ENCODE data around the gene SLC28A3.

The SLC28A3 gene

DNA sequence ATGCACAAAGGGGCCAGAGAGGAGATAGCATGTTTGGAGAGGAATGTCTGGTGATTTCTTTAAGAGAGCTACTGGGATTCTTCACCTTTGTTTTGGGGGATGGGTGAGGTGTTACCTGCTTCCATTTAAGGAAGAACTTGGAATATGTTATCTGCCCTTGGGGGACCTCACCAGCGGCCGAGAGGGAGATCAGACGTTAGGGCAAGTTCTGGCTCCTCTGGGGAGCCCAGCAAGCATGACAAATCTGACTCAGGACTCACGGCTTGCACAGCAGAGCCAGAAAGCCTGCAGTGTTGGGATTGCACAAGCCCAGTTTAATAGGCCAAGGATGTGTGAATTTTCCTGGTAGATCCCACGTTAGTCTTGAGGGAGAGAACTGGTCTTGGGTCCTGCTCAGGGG lies 40.3 kb downstream of the SLC28A3 start:
- TF ChIP-seq, protein P1, sequence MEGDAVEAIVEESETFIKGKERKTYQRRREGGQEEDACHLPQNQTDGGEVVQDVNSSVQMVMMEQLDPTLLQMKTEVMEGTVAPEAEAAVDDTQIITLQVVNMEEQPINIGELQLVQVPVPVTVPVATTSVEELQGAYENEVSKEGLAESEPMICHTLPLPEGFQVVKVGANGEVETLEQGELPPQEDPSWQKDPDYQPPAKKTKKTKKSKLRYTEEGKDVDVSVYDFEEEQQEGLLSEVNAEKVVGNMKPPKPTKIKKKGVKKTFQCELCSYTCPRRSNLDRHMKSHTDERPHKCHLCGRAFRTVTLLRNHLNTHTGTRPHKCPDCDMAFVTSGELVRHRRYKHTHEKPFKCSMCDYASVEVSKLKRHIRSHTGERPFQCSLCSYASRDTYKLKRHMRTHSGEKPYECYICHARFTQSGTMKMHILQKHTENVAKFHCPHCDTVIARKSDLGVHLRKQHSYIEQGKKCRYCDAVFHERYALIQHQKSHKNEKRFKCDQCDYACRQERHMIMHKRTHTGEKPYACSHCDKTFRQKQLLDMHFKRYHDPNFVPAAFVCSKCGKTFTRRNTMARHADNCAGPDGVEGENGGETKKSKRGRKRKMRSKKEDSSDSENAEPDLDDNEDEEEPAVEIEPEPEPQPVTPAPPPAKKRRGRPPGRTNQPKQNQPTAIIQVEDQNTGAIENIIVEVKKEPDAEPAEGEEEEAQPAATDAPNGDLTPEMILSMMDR (IDR thresholded peaks at IDR 0.05; ENCODE audit: insufficient read depth, missing control alignments), result no peak
- no peak for DNase-seq (ENCODE audit: insufficient read length, low spot score)
- no peak for FAIRE-seq

GRCh38 chr9:84297162-84297821 lies 43.3 kb downstream of the SLC28A3 start:
- DNase-seq (ENCODE audit: insufficient read length, low spot score) (no peak), FAIRE-seq (no peak)
- TF ChIP-seq, protein P1 (IDR thresholded peaks at IDR 0.05; ENCODE audit: insufficient read depth, missing control alignments), result no peak

DNA sequence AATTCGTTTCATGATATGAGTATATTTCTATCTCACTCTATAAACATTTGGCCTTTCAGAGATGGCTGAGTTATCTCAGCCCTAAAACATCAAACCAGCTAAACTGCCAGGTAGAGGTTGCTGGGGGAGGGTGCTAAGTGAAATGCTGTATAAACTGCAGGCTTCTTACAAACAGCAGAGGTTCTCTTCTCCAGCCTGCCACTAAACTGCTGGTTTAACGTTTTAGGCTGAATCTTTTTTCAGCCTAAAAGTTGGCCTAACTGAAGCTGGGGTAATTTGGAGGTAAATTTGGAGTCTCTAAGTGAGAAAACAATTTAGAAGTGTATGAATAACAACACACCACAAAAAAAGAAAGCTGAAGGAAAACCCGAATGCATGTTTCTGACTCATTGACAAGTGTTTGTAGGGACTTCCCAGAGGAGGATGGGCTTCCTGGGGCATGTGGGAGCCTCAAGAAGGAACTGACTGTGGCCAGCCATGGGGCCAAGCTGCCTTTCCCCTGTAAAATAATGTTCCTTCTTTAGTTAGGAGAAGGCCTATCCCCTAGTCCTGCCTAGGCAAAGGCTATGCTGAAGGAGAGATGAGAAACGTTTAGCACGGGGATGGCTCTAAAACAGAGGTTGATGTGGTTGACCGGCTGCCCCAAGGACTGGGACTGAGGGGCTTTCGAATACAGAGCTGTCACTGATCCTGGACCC lies 44.3 kb downstream of the SLC28A3 start:
- FAIRE-seq, result no peak
- no peak for DNase-seq (ENCODE audit: insufficient read length, low spot score)
- TF ChIP-seq, protein P1 (IDR thresholded peaks at IDR 0.05; ENCODE audit: insufficient read depth, missing control alignments), result no peak

DNA sequence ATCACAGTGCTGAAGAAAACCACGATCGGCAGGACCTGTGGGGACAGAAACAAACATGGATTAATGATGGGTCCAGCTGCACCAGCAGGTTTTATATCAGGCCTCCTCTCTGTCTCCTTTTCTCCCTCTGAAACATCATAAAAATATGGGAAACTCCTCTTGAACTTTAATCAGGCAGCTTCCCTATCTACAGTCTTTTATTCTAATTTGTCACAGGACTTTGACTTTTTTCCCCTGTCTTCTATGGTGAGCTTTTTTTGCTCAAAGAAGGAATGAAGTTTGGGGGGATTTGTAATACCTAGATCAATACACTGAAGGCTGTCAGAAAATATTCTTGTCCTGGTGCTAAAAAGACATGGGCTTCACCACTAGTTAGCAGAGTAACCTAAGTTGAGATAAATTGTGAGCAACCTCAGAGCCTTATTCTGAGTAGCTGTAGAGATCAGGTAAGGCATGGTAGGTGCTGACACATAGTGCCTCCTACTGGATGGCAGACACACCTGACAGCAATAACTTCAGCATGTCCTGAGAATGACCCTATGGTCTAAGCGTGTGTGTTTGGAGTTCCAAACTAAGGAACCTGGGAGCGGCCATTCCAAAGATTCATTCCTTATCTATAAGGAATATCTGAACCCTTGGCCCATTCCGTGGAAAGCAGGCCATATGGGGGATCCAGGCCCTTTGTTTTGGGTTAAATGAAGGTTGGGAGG lies 46.2 kb downstream of the SLC28A3 start:
- FAIRE-seq, result no peak
- no peak for DNase-seq (ENCODE audit: insufficient read length, low spot score)
- TF ChIP-seq, protein P1 (IDR thresholded peaks at IDR 0.05; ENCODE audit: insufficient read depth, missing control alignments), result no peak

- no peak for FAIRE-seq
- TF ChIP-seq, protein P1 (IDR thresholded peaks at IDR 0.05; ENCODE audit: insufficient read depth, missing control alignments), result no peak
- DNase-seq (ENCODE audit: insufficient read length, low spot score), result no peak
These were observed 47.4 kb downstream of the SLC28A3 start for GRCh38 chr9:84293001-84293798.

DNA sequence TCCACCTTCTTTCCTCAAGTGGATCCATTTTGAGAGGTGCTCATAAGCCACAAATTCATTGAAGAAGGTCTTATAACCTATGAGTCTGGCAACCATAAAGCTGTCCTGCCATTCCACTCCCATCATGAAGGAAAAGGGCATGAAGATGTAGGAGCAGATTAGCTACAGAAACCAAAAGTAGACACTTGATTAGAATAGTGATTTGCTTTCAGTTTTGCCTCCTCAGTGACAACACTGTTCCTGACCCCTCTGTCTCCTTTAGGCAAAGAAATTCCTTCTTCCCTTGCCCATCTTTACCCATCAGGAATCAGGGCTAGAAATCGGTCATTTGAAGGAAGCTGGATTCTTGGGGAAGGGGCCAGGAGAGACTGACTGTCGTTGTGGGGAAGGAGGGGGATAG lies 55.2 kb downstream of the SLC28A3 start:
- no peak for DNase-seq (ENCODE audit: insufficient read length, low spot score)
- TF ChIP-seq, protein P1 (IDR thresholded peaks at IDR 0.05; ENCODE audit: insufficient read depth, missing control alignments), result no peak
- FAIRE-seq, result no peak

Data from D721Med (cell line).